Stimulated activated naive CD8-positive, alpha-beta T cell treated with anti-CD3 and anti-CD28 coated beads, Interleukin-15, amount 100 ng/mL, for 72 hours (primary cell): ENCODE measurements around the gene LTV1.
"Not testable (repeated sequence)": the region's sequence is repeated elsewhere in the genome, so short reads cannot be mapped to it uniquely, and the experiment has no call there.

ENCODE experiments used
- ATAC-seq: fragments of 150-1000 bp; cut with Tn5 transposase; 2 replicates; pipeline ENCODE4 v1.10.0; 2021; ENCODE audit warnings: mild to moderate bottlenecking, moderate library complexity
- DNase-seq, 2 donors: peaks; one replicate each; pipeline ENCODE4 v3.0.0; 2021 to 2022
- H3K27ac Mint-ChIP-seq, 2 donors: one replicate each; pipeline ENCODE4 v1.8.0; 2022; ENCODE audit warnings: mild to moderate bottlenecking in 2 of 2, mixed read lengths in 2 of 2, moderate library complexity in 2 of 2
- H3K27me3 Mint-ChIP-seq: one replicate; pipeline ENCODE4 v1.8.0; 2022; ENCODE audit warnings: mixed read lengths
- H3K4me1 Mint-ChIP-seq: one replicate; pipeline ENCODE4 v1.8.0; 2022; ENCODE audit warnings: mild to moderate bottlenecking, mixed read lengths
- H3K4me3 Mint-ChIP-seq, 2 donors: one replicate each; pipeline ENCODE4 v1.8.0; 2022; ENCODE audit warnings: mild to moderate bottlenecking in 2 of 2, mixed read lengths in 2 of 2, moderate library complexity in 1 of 2
- H3K9me3 Mint-ChIP-seq, 2 donors: one replicate each; pipeline ENCODE4 v1.8.0; 2022; ENCODE audit warnings: mixed read lengths in 2 of 2

Gene LTV1

GRCh38 chr6:143864234-143864633 lies 21.1 kb downstream of the LTV1 start, which contains the start of gene ZC2HC1B:
Gene ZC2HC1B (plus strand): TSS chr6:143864474. CDS start chr6:143864540, 66 bp downstream.
- ATAC-seq (no peak), DNase-seq (no peak)
- Mint-ChIP-seq H3K4me1 (no peaks in the 10 kb centered on the region), H3K27ac (no peak within 1 kb of the TSS), H3K4me3 (no peak within 1 kb of the TSS), H3K9me3 (no peaks in the 10 kb centered on the region), H3K27me3 (no peaks in the 10 kb centered on the region)

- DNase-seq (no peak), ATAC-seq (no peak)
- H3K4me1 Mint-ChIP-seq: no peaks in the 10 kb centered on the region
- H3K27ac Mint-ChIP-seq: no peak overlapping the region
- no peak overlapping the region for H3K4me3 Mint-ChIP-seq
- H3K9me3 Mint-ChIP-seq: peaks cover 8 to 9% of the 10 kb centered on the region in 2 donors
- no peaks in the 10 kb centered on the region for H3K27me3 Mint-ChIP-seq
These were observed 24.1 kb downstream of the LTV1 start for GRCh38 chr6:143867236-143867635.

GRCh38 chr6:143868808-143869207 lies 25.7 kb downstream of the LTV1 start:
- H3K27me3 Mint-ChIP-seq, DNase-seq, ATAC-seq, H3K27ac Mint-ChIP-seq, H3K4me3 Mint-ChIP-seq: not testable (repeated sequence)
- peaks cover 11% of the 10 kb centered on the region for H3K4me1 Mint-ChIP-seq
- H3K9me3 Mint-ChIP-seq: peaks cover 8 to 23% of the 10 kb centered on the region in 2 donors

- not testable (repeated sequence) for H3K27me3 Mint-ChIP-seq, DNase-seq, ATAC-seq, H3K27ac Mint-ChIP-seq, H3K4me3 Mint-ChIP-seq
- peaks cover 11% of the 10 kb centered on the region for H3K4me1 Mint-ChIP-seq
- H3K9me3 Mint-ChIP-seq: peaks cover 13 to 46% of the 10 kb centered on the region in 2 donors
These were observed 28.1 kb downstream of the LTV1 start for GRCh38 chr6:143871202-143871730.

GRCh38 chr6:143872201-143872600 lies 29.1 kb downstream of the LTV1 start:
- H3K4me3 Mint-ChIP-seq: no peak overlapping the region
- H3K27ac Mint-ChIP-seq: no peak overlapping the region
- peak in 1 of 2 donors; percentile 5 for DNase-seq
- no peaks in the 10 kb centered on the region for H3K27me3 Mint-ChIP-seq
- H3K9me3 Mint-ChIP-seq: peaks cover 13 to 48% of the 10 kb centered on the region in 2 donors
- peaks cover 11% of the 10 kb centered on the region for H3K4me1 Mint-ChIP-seq
- ATAC-seq: peak; percentile 97

GRCh38 chr6:143873600-143873999 lies 30.5 kb downstream of the LTV1 start:
- not testable (repeated sequence) for H3K27me3 Mint-ChIP-seq, ATAC-seq, DNase-seq, H3K4me3 Mint-ChIP-seq, H3K27ac Mint-ChIP-seq
- Mint-ChIP-seq H3K9me3 (peaks cover 13 to 48% of the 10 kb centered on the region in 2 donors), H3K4me1 (peaks cover 11% of the 10 kb centered on the region)

GRCh38 chr6:143874503-143874902 lies 31.4 kb downstream of the LTV1 start:
- H3K27me3 Mint-ChIP-seq, H3K4me3 Mint-ChIP-seq, H3K27ac Mint-ChIP-seq, ATAC-seq, DNase-seq: not testable (repeated sequence)
- peaks cover 13 to 48% of the 10 kb centered on the region in 2 donors for H3K9me3 Mint-ChIP-seq
- peaks cover 11% of the 10 kb centered on the region for H3K4me1 Mint-ChIP-seq

- peaks cover 8% of the 10 kb centered on the region for H3K4me1 Mint-ChIP-seq
- ATAC-seq (no peak), DNase-seq (no peak)
- peak overlapping the region in 1 of 2 donors; percentile 58 for H3K27ac Mint-ChIP-seq
- no peak overlapping the region for H3K4me3 Mint-ChIP-seq
- H3K9me3 Mint-ChIP-seq: peaks cover 5 to 36% of the 10 kb centered on the region in 2 donors
- no peaks in the 10 kb centered on the region for H3K27me3 Mint-ChIP-seq
These were observed 34.6 kb downstream of the LTV1 start for GRCh38 chr6:143877584-143878271.

- Mint-ChIP-seq H3K9me3 (peaks cover 5 to 30% of the 10 kb centered on the region in 2 donors), H3K27ac (no peak overlapping the region), H3K4me1 (peaks cover 2% of the 10 kb centered on the region), H3K4me3 (no peak overlapping the region), H3K27me3 (no peaks in the 10 kb centered on the region)
- ATAC-seq: no peak
- no peak for DNase-seq
These were observed 35.2 kb downstream of the LTV1 start for GRCh38 chr6:143878272-143878760.

GRCh38 chr6:143880412-143880811 lies 37.3 kb downstream of the LTV1 start:
- H3K27ac Mint-ChIP-seq: no peak overlapping the region
- no peaks in the 10 kb centered on the region for H3K4me1 Mint-ChIP-seq
- peaks cover 3 to 10% of the 10 kb centered on the region in 2 donors for H3K9me3 Mint-ChIP-seq
- H3K4me3 Mint-ChIP-seq: no peak overlapping the region
- no peak for ATAC-seq
- no peak for DNase-seq
- H3K27me3 Mint-ChIP-seq: no peaks in the 10 kb centered on the region

GRCh38 chr6:143882401-143882930 lies 39.3 kb downstream of the LTV1 start:
- Mint-ChIP-seq H3K27me3 (no peaks in the 10 kb centered on the region), H3K27ac (no peak overlapping the region), H3K4me3 (no peak overlapping the region), H3K4me1 (no peaks in the 10 kb centered on the region), H3K9me3 (no peaks in the 10 kb centered on the region)
- ATAC-seq (no peak), DNase-seq (no peak)

GRCh38 chr6:143884216-143884900 lies 41.2 kb downstream of the LTV1 start:
- H3K9me3 Mint-ChIP-seq: no peaks in the 10 kb centered on the region
- DNase-seq (no peak), ATAC-seq (no peak)
- H3K4me3 Mint-ChIP-seq: no peak overlapping the region
- no peaks in the 10 kb centered on the region for H3K4me1 Mint-ChIP-seq
- no peak overlapping the region for H3K27ac Mint-ChIP-seq
- H3K27me3 Mint-ChIP-seq: no peaks in the 10 kb centered on the region

GRCh38 chr6:143885116-143885515 lies 42.0 kb downstream of the LTV1 start:
- no peak overlapping the region for H3K4me3 Mint-ChIP-seq
- DNase-seq (no peak), ATAC-seq (no peak)
- no peaks in the 10 kb centered on the region for H3K27me3 Mint-ChIP-seq
- no peaks in the 10 kb centered on the region for H3K4me1 Mint-ChIP-seq
- H3K9me3 Mint-ChIP-seq: no peaks in the 10 kb centered on the region
- H3K27ac Mint-ChIP-seq: no peak overlapping the region

GRCh38 chr6:143894655-143895054 lies 51.5 kb downstream of the LTV1 start:
- Mint-ChIP-seq H3K9me3 (no peaks in the 10 kb centered on the region), H3K27ac (no peak overlapping the region), H3K4me3 (no peak overlapping the region), H3K27me3 (no peaks in the 10 kb centered on the region), H3K4me1 (no peaks in the 10 kb centered on the region)
- ATAC-seq (no peak), DNase-seq (no peak)

- Mint-ChIP-seq H3K27me3 (no peaks in the 10 kb centered on the region), H3K4me1 (no peaks in the 10 kb centered on the region), H3K4me3 (no peak overlapping the region), H3K9me3 (peaks cover 0 to 4% of the 10 kb centered on the region in 2 donors), H3K27ac (no peak overlapping the region)
- DNase-seq: no peak
- ATAC-seq: no peak
These were observed 53.2 kb downstream of the LTV1 start for GRCh38 chr6:143896126-143896860.
